ENCODE measurements around the gene VAX1.

DNA sequence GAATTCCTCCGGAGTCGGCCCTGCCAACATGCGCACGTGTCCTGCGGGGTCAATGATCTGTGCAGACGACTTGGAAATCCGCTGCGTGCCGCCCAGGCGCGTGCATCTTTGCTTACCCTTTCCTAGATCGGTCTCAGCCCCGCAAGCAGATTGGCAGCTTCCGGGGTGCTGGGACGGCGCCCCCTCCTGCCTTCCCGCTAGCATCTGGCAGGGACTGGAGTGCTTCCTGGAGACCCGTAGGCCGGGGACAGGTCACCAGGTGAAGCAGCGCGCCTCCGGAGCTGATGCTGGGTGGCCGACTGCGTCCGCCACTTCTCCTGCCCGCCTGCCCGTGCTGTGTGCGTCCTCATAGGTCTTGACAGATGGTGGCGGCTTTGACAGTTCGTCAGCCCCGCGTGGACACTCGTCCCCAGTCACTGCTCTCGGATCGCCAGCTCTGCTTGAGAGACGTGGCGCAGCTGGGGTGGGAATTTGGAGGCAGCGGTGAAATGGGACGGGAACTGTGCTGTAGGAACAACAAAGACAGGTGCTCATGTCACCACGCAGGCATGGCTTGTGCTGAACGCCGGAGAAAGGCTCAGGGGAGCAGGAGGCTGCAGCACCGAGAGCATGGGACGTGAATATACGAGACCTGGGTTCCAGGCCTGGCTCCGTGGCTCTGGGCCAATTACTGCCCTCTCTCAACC lies 37.3 kb upstream of the VAX1 start:
- TF ChIP-seq EZH2 (IDR thresholded peaks at IDR 0.05), result no peak
- no peak for TF ChIP-seq POLR2AphosphoS5 (IDR thresholded peaks at IDR 0.05; ENCODE audit: low read depth, low read length)

Measured in HCT116 (cell line).